ENCODE measurements around the gene GRB10.
"Not testable (repeated sequence)": the region's sequence is repeated elsewhere in the genome, so short reads cannot be mapped to it uniquely, and the experiment has no call there.

The GRB10 gene

GRCh38 chr7:50748472-50748871 lies 34.2 kb downstream of the GRB10 start:
- no peak overlapping the region for H3K27ac Mint-ChIP-seq
- no peaks in the 10 kb centered on the region for H3K27me3 Mint-ChIP-seq
- H3K4me3 Mint-ChIP-seq = no peak overlapping the region
- no peaks in the 10 kb centered on the region for H3K36me3 Mint-ChIP-seq
- no peaks in the 10 kb centered on the region for H3K9me3 Mint-ChIP-seq
- peaks cover under 1% of the 10 kb centered on the region for H3K4me1 Mint-ChIP-seq

GRCh38 chr7:50745835-50746234 lies 36.9 kb downstream of the GRB10 start:
- no peaks in the 10 kb centered on the region for H3K27me3 Mint-ChIP-seq
- no peaks in the 10 kb centered on the region for H3K9me3 Mint-ChIP-seq
- no peak overlapping the region for H3K4me3 Mint-ChIP-seq
- H3K4me1 Mint-ChIP-seq = peaks cover 9% of the 10 kb centered on the region
- H3K27ac Mint-ChIP-seq = no peak overlapping the region
- H3K36me3 Mint-ChIP-seq = no peaks in the 10 kb centered on the region

GRCh38 chr7:50745336-50745735 lies 37.4 kb downstream of the GRB10 start:
- Mint-ChIP-seq H3K9me3 (no peaks in the 10 kb centered on the region), H3K4me3 (no peak overlapping the region), H3K27ac (no peak overlapping the region), H3K36me3 (no peaks in the 10 kb centered on the region), H3K27me3 (no peaks in the 10 kb centered on the region), H3K4me1 (peaks cover 14% of the 10 kb centered on the region)

GRCh38 chr7:50743893-50744292 lies 38.8 kb downstream of the GRB10 start:
- Mint-ChIP-seq H3K27ac (no peak overlapping the region), H3K27me3 (no peaks in the 10 kb centered on the region), H3K36me3 (no peaks in the 10 kb centered on the region), H3K9me3 (peaks cover 6% of the 10 kb centered on the region), H3K4me1 (peaks cover 28% of the 10 kb centered on the region), H3K4me3 (no peak overlapping the region)

- no peak overlapping the region for H3K27ac Mint-ChIP-seq
- no peak overlapping the region for H3K4me3 Mint-ChIP-seq
- H3K27me3 Mint-ChIP-seq = no peaks in the 10 kb centered on the region
- H3K4me1 Mint-ChIP-seq = peaks cover 28% of the 10 kb centered on the region
- H3K36me3 Mint-ChIP-seq = no peaks in the 10 kb centered on the region
- peaks cover 6% of the 10 kb centered on the region for H3K9me3 Mint-ChIP-seq
Measured at GRCh38 chr7:50743016-50743415, 39.7 kb downstream of the GRB10 start.

GRCh38 chr7:50742401-50742800 lies 40.3 kb downstream of the GRB10 start:
- Mint-ChIP-seq H3K4me3 (no peak overlapping the region), H3K36me3 (no peaks in the 10 kb centered on the region), H3K4me1 (peaks cover 28% of the 10 kb centered on the region), H3K27me3 (no peaks in the 10 kb centered on the region), H3K9me3 (peaks cover 6% of the 10 kb centered on the region), H3K27ac (no peak overlapping the region)

- peaks cover 6% of the 10 kb centered on the region for H3K9me3 Mint-ChIP-seq
- H3K27me3 Mint-ChIP-seq = no peaks in the 10 kb centered on the region
Measured at GRCh38 chr7:50739744-50740435, 42.8 kb downstream of the GRB10 start.

GRCh38 chr7:50738932-50739331 lies 43.8 kb downstream of the GRB10 start:
- peak overlapping the region; percentile 69 for H3K4me3 Mint-ChIP-seq
- H3K27me3 Mint-ChIP-seq = no peaks in the 10 kb centered on the region
- peaks cover 6% of the 10 kb centered on the region for H3K9me3 Mint-ChIP-seq
- no peaks in the 10 kb centered on the region for H3K36me3 Mint-ChIP-seq
- H3K4me1 Mint-ChIP-seq = peaks cover 39% of the 10 kb centered on the region
- peak overlapping the region; percentile 38 for H3K27ac Mint-ChIP-seq

More at GRCh38 chr7:50739744-50740435, 42.8 kb downstream of the GRB10 start:
- Mint-ChIP-seq H3K4me1 (peaks cover 34% of the 10 kb centered on the region), H3K36me3 (no peaks in the 10 kb centered on the region), H3K27ac (peak overlapping the region; percentile 93), H3K4me3 (peak overlapping the region; percentile 69)

GRCh38 chr7:50735836-50736235 lies 46.9 kb downstream of the GRB10 start:
- peaks cover 30% of the 10 kb centered on the region for H3K4me1 Mint-ChIP-seq
- not testable (repeated sequence) for H3K9me3 Mint-ChIP-seq, H3K4me3 Mint-ChIP-seq, H3K36me3 Mint-ChIP-seq, H3K27ac Mint-ChIP-seq, H3K27me3 Mint-ChIP-seq

GRCh38 chr7:50735333-50735732 lies 47.4 kb downstream of the GRB10 start:
- H3K27me3 Mint-ChIP-seq = no peaks in the 10 kb centered on the region
- no peaks in the 10 kb centered on the region for H3K36me3 Mint-ChIP-seq
- H3K4me3 Mint-ChIP-seq = no peak overlapping the region
- no peak overlapping the region for H3K27ac Mint-ChIP-seq
- peaks cover 25% of the 10 kb centered on the region for H3K4me1 Mint-ChIP-seq
- H3K9me3 Mint-ChIP-seq = peaks cover 6% of the 10 kb centered on the region

GRCh38 chr7:50734246-50734645 lies 48.5 kb downstream of the GRB10 start:
- Mint-ChIP-seq H3K27me3 (no peaks in the 10 kb centered on the region), H3K4me1 (peaks cover 15% of the 10 kb centered on the region), H3K36me3 (no peaks in the 10 kb centered on the region), H3K4me3 (no peak overlapping the region), H3K9me3 (peaks cover 2% of the 10 kb centered on the region), H3K27ac (no peak overlapping the region)

GRCh38 chr7:50733552-50733951 lies 49.1 kb downstream of the GRB10 start:
- no peaks in the 10 kb centered on the region for H3K9me3 Mint-ChIP-seq
- no peak overlapping the region for H3K27ac Mint-ChIP-seq
- no peaks in the 10 kb centered on the region for H3K36me3 Mint-ChIP-seq
- H3K4me3 Mint-ChIP-seq = no peak overlapping the region
- peaks cover 11% of the 10 kb centered on the region for H3K4me1 Mint-ChIP-seq
- no peaks in the 10 kb centered on the region for H3K27me3 Mint-ChIP-seq

- H3K27ac Mint-ChIP-seq = no peak overlapping the region
- peaks cover 11% of the 10 kb centered on the region for H3K4me1 Mint-ChIP-seq
- no peaks in the 10 kb centered on the region for H3K36me3 Mint-ChIP-seq
- H3K27me3 Mint-ChIP-seq = no peaks in the 10 kb centered on the region
- no peaks in the 10 kb centered on the region for H3K9me3 Mint-ChIP-seq
- no peak overlapping the region for H3K4me3 Mint-ChIP-seq
Measured at GRCh38 chr7:50731703-50732582, 50.8 kb downstream of the GRB10 start.

- no peaks in the 10 kb centered on the region for H3K36me3 Mint-ChIP-seq
- H3K4me1 Mint-ChIP-seq = peaks cover 11% of the 10 kb centered on the region
- peak overlapping the region; percentile 26 for H3K27ac Mint-ChIP-seq
- no peak overlapping the region for H3K4me3 Mint-ChIP-seq
- no peaks in the 10 kb centered on the region for H3K27me3 Mint-ChIP-seq
- no peaks in the 10 kb centered on the region for H3K9me3 Mint-ChIP-seq
Measured at GRCh38 chr7:50730446-50731400, 52.0 kb downstream of the GRB10 start.

- H3K9me3 Mint-ChIP-seq = no peaks in the 10 kb centered on the region
- no peak overlapping the region for H3K4me3 Mint-ChIP-seq
- H3K4me1 Mint-ChIP-seq = peaks cover 9% of the 10 kb centered on the region
- H3K27ac Mint-ChIP-seq = no peak overlapping the region
- H3K36me3 Mint-ChIP-seq = no peaks in the 10 kb centered on the region
- no peaks in the 10 kb centered on the region for H3K27me3 Mint-ChIP-seq
Measured at GRCh38 chr7:50729962-50730361, 52.7 kb downstream of the GRB10 start.

Data from activated naive CD4-positive, alpha-beta T cell treated with anti-CD3 and anti-CD28 coated beads, Interleukin-2, amount 50 U/mL, for 24 hours (primary cell).